GM23338 (cell line): ENCODE data around the gene SFPQ.

Source experiments
- CTCF ChIP-seq, 2 experiments: fragments of 200-600 bp in 1 of 2; sonication (generic) in 1 of 2; conservative IDR thresholded peaks; 2 replicates each; pipeline versions ENCODE4 v1.5.1 to v1.6.1; 2016 to 2017; ENCODE audit warnings: antibody characterized with exemption in 2 of 2, low read depth in 2 of 2, mild to moderate bottlenecking in 2 of 2, moderate library complexity in 1 of 2
- ETS1 ChIP-seq: IDR thresholded peaks from 2 replicates; pipeline ENCODE4 v1.6.1; 2016; ENCODE audit warnings: antibody characterized with exemption
- EZH2 ChIP-seq: fragments of 200-600 bp; sonication (generic); IDR thresholded peaks from one replicate; pipeline ENCODE4 v1.8.0; 2017; ENCODE audit warnings: antibody characterized with exemption, mild to moderate bottlenecking, low read depth; ENCODE audit not compliant: unreplicated experiment
- POLR2AphosphoS5 ChIP-seq: IDR thresholded peaks from 2 replicates; pipeline ENCODE4 v1.6.1; 2016; ENCODE audit warnings: antibody characterized with exemption, low read depth
- REST ChIP-seq: IDR thresholded peaks from one replicate; pipeline ENCODE4 v1.6.1; 2018; ENCODE audit warnings: antibody characterized with exemption; ENCODE audit not compliant: unreplicated experiment
- ZNF331 ChIP-seq: fragments of 250-450 bp; sonication (Bioruptor Pico); IDR thresholded peaks from 2 replicates; pipeline ENCODE4 v1.5.0; 2020; ENCODE audit warnings: low read depth, mild to moderate bottlenecking, moderate library complexity

- no peak for TF ChIP-seq CTCF (conservative IDR thresholded peaks at IDR 0.05; ENCODE audit: low read depth in 2 of 2)
- TF ChIP-seq EZH2: no peak
- TF ChIP-seq POLR2AphosphoS5: 0 out of 2 replicates have a peak, but pooled peaks have one; percentile 9
- no peak for TF ChIP-seq ZNF331 (CRISPR knock-in tag)
- TF ChIP-seq ETS1: no peak
- no peak for TF ChIP-seq REST
Measured at GRCh38 chr1:35180776-35181374, 12.1 kb downstream of the SFPQ start.
